SK-N-SH (cell line): Measurements from ENCODE around the gene NOXRED1.

Source experiments
- EP300 ChIP-seq, 2 experiments: IDR thresholded peaks; 2 replicates each; pipeline versions ENCODE4 v1.4.0 to v1.6.1; 2012; ENCODE audit warnings: borderline replicate concordance in 1 of 2, low read depth in 1 of 2, low read length in 1 of 2
- FOSL2 ChIP-seq: IDR thresholded peaks from 2 replicates; pipeline ENCODE4 v1.4.0; 2012; ENCODE audit warnings: low read depth, mild to moderate bottlenecking, moderate library complexity, borderline replicate concordance
- TF ChIP-seq, protein P1 (sequence below): fragments of 200-600 bp; sonication (generic); IDR thresholded peaks from 2 replicates; pipeline ENCODE4 v1.6.1; 2017; ENCODE audit warnings: antibody characterized with exemption, mild to moderate bottlenecking, moderate library complexity

DNA sequence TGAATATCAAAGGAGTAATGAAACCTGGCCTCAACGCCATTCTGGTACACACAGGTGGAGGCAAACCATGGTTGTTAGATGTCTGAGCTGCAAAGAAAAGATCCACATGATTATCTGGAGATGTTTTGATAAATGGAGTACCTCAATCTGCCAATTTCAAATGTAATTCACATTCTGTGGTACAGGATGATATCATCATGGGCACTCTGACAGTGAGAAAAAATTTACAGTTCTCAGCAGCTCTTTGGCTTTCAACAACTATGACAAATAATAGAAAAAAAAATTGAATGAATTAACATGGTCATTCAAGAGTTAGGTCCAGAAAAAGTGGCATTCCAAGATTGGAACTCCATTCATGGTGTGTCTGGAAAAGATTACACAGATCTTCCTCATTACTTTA lies 63.7 kb downstream of the NOXRED1 start:
- TF ChIP-seq, protein P1, sequence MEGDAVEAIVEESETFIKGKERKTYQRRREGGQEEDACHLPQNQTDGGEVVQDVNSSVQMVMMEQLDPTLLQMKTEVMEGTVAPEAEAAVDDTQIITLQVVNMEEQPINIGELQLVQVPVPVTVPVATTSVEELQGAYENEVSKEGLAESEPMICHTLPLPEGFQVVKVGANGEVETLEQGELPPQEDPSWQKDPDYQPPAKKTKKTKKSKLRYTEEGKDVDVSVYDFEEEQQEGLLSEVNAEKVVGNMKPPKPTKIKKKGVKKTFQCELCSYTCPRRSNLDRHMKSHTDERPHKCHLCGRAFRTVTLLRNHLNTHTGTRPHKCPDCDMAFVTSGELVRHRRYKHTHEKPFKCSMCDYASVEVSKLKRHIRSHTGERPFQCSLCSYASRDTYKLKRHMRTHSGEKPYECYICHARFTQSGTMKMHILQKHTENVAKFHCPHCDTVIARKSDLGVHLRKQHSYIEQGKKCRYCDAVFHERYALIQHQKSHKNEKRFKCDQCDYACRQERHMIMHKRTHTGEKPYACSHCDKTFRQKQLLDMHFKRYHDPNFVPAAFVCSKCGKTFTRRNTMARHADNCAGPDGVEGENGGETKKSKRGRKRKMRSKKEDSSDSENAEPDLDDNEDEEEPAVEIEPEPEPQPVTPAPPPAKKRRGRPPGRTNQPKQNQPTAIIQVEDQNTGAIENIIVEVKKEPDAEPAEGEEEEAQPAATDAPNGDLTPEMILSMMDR: no peak
- no peak for TF ChIP-seq EP300 (IDR thresholded peaks at IDR 0.05; ENCODE audit: borderline replicate concordance in 1 of 2, low read depth in 1 of 2, low read length in 1 of 2)
- no peak for TF ChIP-seq FOSL2
